K562 (cell line): ENCODE measurements around the gene DPY30. TPM values are rescaled to one million over a fixed set of nuclear protein-coding genes. Genes with fewer than 3 reads are reported as not detected.

Source experiments
- ATAC-seq: fragments of 200-7000 bp; cut with Tn5 transposase; 3 replicates; pipeline ENCODE4 v1.9.1; 2020; ENCODE audit warnings: moderate library complexity
- BruUV-seq: library from RNA; stranded (reverse); fragments of 400-500 nt; replicated peaks from 2 replicates; lab custom pipeline; 2021; lab: Mats Ljungman, UMichigan
- CTCF ChIA-PET: fragments of 300-600 bp; formaldehyde crosslinking; extraction: SDS; loops from one replicate; lab custom pipeline; 2021; ENCODE audit warnings: low intra/inter-chr PET ratio; lab: Yijun Ruan, JAX
- POLR2A ChIA-PET: fragments of 300-600, 350-650 bp; sonication (Branson Sonifier 250); formaldehyde crosslinking; extraction: SDS; loops from one replicate; lab custom pipeline; 2021; ENCODE audit warnings: antibody characterized with exemption, inconsistent platforms; lab: Yijun Ruan, JAX
- DNase-seq, 4 experiments: peaks; one replicate each; pipeline versions ENCODE4 v3.0.0 to v3.0.0-alpha.2; 2011 to 2018; ENCODE audit warnings: low spot score in 3 of 4, mixed read lengths in 3 of 4; ENCODE audit errors: extremely low read depth in 1 of 4
- FAIRE-seq: peaks from 2 replicates; lab custom pipeline; 2011; peaks lifted over from hg19 to GRCh38; lab: Jason Lieb, UNC
- H2AFZ ChIP-seq: 2 replicates; pipeline ENCODE4 v1.6.0; 2011; ENCODE audit warnings: low read depth, low read length, control low read depth, inconsistent platforms
- H3K27ac ChIP-seq: fragments of 200-600 bp; 3 replicates; pipeline ENCODE4 v1.8.0; 2011; ENCODE audit warnings: low read depth, mild to moderate bottlenecking, control low read depth, inconsistent platforms, low read length, moderate library complexity, mixed read lengths; ENCODE audit errors: extremely low read depth
- H3K27me3 ChIP-seq, 2 experiments: fragments of 300-600 bp in 1 of 2; 2 replicates in 1 of 2; 3 replicates in 1 of 2; pipeline versions ENCODE4 v1.6.0 to v1.8.0; 2011; ENCODE audit warnings: inconsistent platforms in 2 of 2, low read length in 2 of 2, mild to moderate bottlenecking in 1 of 2, mixed read lengths in 1 of 2, moderate library complexity in 1 of 2; ENCODE audit not compliant: control insufficient read depth in 2 of 2, insufficient read depth in 2 of 2
- H3K36me3 ChIP-seq: fragments of 300-600 bp; 3 replicates; pipeline ENCODE4 v1.8.0; 2011; ENCODE audit warnings: mild to moderate bottlenecking, low read length, inconsistent platforms; ENCODE audit not compliant: control insufficient read depth, insufficient read depth
- H3K4me1 ChIP-seq, 2 experiments: fragments of 200-600 bp in 1 of 2; replicated peaks in 1 of 2; 2 replicates in 1 of 2; 3 replicates in 1 of 2; pipeline versions ENCODE4 v1.5.1 to v1.8.0; 2011; ENCODE audit warnings: inconsistent platforms in 2 of 2, low read length in 2 of 2, mild to moderate bottlenecking in 1 of 2, mixed read lengths in 1 of 2, moderate library complexity in 1 of 2; ENCODE audit not compliant: control insufficient read depth in 2 of 2, insufficient read depth in 2 of 2
- H3K4me2 ChIP-seq: 2 replicates; pipeline ENCODE4 v1.6.1; 2011; ENCODE audit warnings: low read length, control low read depth, inconsistent platforms, mixed read lengths; ENCODE audit not compliant: insufficient read depth
- H3K4me3 ChIP-seq: fragments of 200-600 bp; sonication (generic), shearing (Covaris generic); 2 replicates; pipeline ENCODE4 v1.5.1; 2016; ENCODE audit warnings: control low read depth, inconsistent platforms
- H3K79me2 ChIP-seq: fragments of 200-600 bp; 3 replicates; pipeline ENCODE4 v1.8.0; 2011; ENCODE audit warnings: low read length, inconsistent platforms; ENCODE audit not compliant: control insufficient read depth, insufficient read depth
- H3K9ac ChIP-seq, 2 experiments: 2 replicates each; pipeline versions ENCODE4 v1.6.0 to v1.6.1; 2011; ENCODE audit warnings: low read depth in 2 of 2, low read length in 2 of 2, control low read depth in 1 of 2, inconsistent platforms in 1 of 2, mild to moderate bottlenecking in 1 of 2, mixed read lengths in 1 of 2; ENCODE audit not compliant: insufficient read depth in 1 of 2
- H3K9me1 ChIP-seq: one replicate; pipeline ENCODE4 v1.6.0; 2011; ENCODE audit warnings: inconsistent platforms, mild to moderate bottlenecking, low read length, moderate library complexity; ENCODE audit not compliant: control insufficient read depth, insufficient read depth
- H3K9me3 ChIP-seq: replicated peaks from 2 replicates; pipeline ENCODE4 v1.5.1; 2011; ENCODE audit warnings: low read depth, low read length, inconsistent platforms; ENCODE audit not compliant: control insufficient read depth, insufficient read depth
- H4K20me1 ChIP-seq: replicated peaks from 2 replicates; pipeline ENCODE4 v1.6.1; 2011; ENCODE audit warnings: low read length, inconsistent platforms, mixed read lengths; ENCODE audit not compliant: control insufficient read depth, insufficient read depth
- ATF4 ChIP-seq: fragments of 450-650 bp; formaldehyde crosslinking; IDR thresholded peaks from 2 replicates; pipeline ENCODE4 v1.4.0; 2022; ENCODE audit warnings: mild to moderate bottlenecking, moderate library complexity
- BCOR ChIP-seq: fragments of 450-650 bp; IDR thresholded peaks from 2 replicates; pipeline ENCODE4 v1.6.1; 2016
- IRF2 ChIP-seq: sonication (generic); formaldehyde crosslinking; IDR thresholded peaks from 2 replicates; pipeline ENCODE4 v1.8.1; 2022; ENCODE audit warnings: mild to moderate bottlenecking, missing genetic modification reagents
- KLF1 ChIP-seq: fragments of 450-650 bp; IDR thresholded peaks from 2 replicates; pipeline ENCODE4 v1.6.1; 2016; ENCODE audit warnings: missing genetic modification characterization, missing compliant biosample characterization
- MECOM ChIP-seq: fragments of 250-450 bp; sonication (Bioruptor Pico); IDR thresholded peaks from 2 replicates; pipeline ENCODE4 v1.8.0; 2022; ENCODE audit warnings: inconsistent platforms
- PHF20 ChIP-seq: fragments of 450-650 bp; IDR thresholded peaks from 2 replicates; pipeline ENCODE4 v1.6.1; 2018; ENCODE audit not compliant: partially characterized antibody
- RBBP5 ChIP-seq: fragments of 200-600 bp; sonication (generic); IDR thresholded peaks from 2 replicates; pipeline ENCODE4 v1.6.1; 2012; ENCODE audit warnings: borderline replicate concordance, mild to moderate bottlenecking, low read length, control low read depth, inconsistent platforms; ENCODE audit not compliant: insufficient read depth, poor library complexity, severe bottlenecking
- SREBF2 ChIP-seq: sonication (generic); formaldehyde crosslinking; IDR thresholded peaks from 2 replicates; pipeline ENCODE4 v1.4.0; 2020; ENCODE audit warnings: mild to moderate bottlenecking, missing genetic modification reagents
- SRSF9 ChIP-seq: fragments of 200-400 bp; formaldehyde crosslinking; IDR thresholded peaks from 2 replicates; pipeline ENCODE4 v1.6.1; 2017; ENCODE audit warnings: low read depth, low read length, borderline replicate concordance
- TBP ChIP-seq: optimal IDR thresholded peaks from 2 replicates; pipeline ENCODE3; 2011; ENCODE audit warnings: low read depth, low read length, improper control_type of control experiment
- ZFP30 ChIP-seq: fragments of 250-450 bp; sonication (Bioruptor Pico); IDR thresholded peaks from 2 replicates; pipeline ENCODE4 v1.8.0; 2022; ENCODE audit warnings: moderate library complexity, mild to moderate bottlenecking, inconsistent platforms, borderline replicate concordance
- ZNF239 ChIP-seq: fragments of 250-450 bp; sonication (Bioruptor Pico); IDR thresholded peaks from 2 replicates; pipeline ENCODE4 v1.4.0; 2020; ENCODE audit warnings: mild to moderate bottlenecking
- ZNF512 ChIP-seq: IDR thresholded peaks from 2 replicates; pipeline ENCODE4 v1.6.1; 2016; ENCODE audit warnings: missing genetic modification characterization, missing compliant biosample characterization
- ZNF561 ChIP-seq: fragments of 450-650 bp; formaldehyde crosslinking; conservative IDR thresholded peaks from 2 replicates; pipeline ENCODE4 v1.4.0; 2020; ENCODE audit warnings: mild to moderate bottlenecking, moderate library complexity
- ZNF668 ChIP-seq: fragments of 250-450 bp; sonication (Bioruptor Pico); IDR thresholded peaks from 2 replicates; pipeline ENCODE4 v1.8.0; 2022; ENCODE audit warnings: mild to moderate bottlenecking, inconsistent platforms
- ZZZ3 ChIP-seq: fragments of 450-650 bp; IDR thresholded peaks from 2 replicates; pipeline ENCODE4 v1.6.1; 2016; ENCODE audit warnings: antibody characterized with exemption, mild to moderate bottlenecking, moderate library complexity
- WGBS: fragments of 100-300 bp; shearing (Covaris generic); methylation state at CpG from one replicate; pipeline ENCODE4 v1.1.6; 2016; ENCODE audit warnings: low coverage, mixed read lengths; ENCODE audit not compliant: insufficient coverage; ENCODE audit errors: missing lambda C conversion rate; 5-methylcytosine and 5-hydroxymethylcytosine counted together
- in situ Hi-C: fragments of 300-500 bp; cut with MboI; formaldehyde crosslinking; loops from 4 replicates; pipeline ENCODE4 v1.15.0; 2018; ENCODE audit warnings: inconsistent platforms, mixed read lengths
- intact Hi-C: fragments of 100-400 bp; cut with micrococcal nuclease; formaldehyde crosslinking; loops from 2 replicates; pipeline ENCODE4 v1.14.2; 2022
- polyA plus RNA-seq, 8 experiments: library from polyadenylated mRNA; depleted of rRNA in 4 of 8; stranded (reverse) in 5 of 8; unstranded in 3 of 8; fragments of >200 nt; fragmentation: Nextera tagmentation in 2 of 8; fragmentation: Illumina TruSeq in 1 of 8; extraction: Ambion mirVana in 2 of 8; extraction: Trizol in 1 of 8; gene quantifications; 2 replicates each; pipeline versions ENCODE4 v1.2.1 to v1.2.3, GENCODE V29; 2011 to 2014; ENCODE audit warnings: inconsistent platforms in 1 of 8, missing spikeins in 1 of 8
- total RNA-seq, 7 experiments: library from RNA; depleted of rRNA in 6 of 7; stranded (reverse); fragments of >200 nt in 6 of 7; fragmentation: Illumina TruSeq in 2 of 7; extraction: Trizol in 2 of 7; gene quantifications; 2 replicates each; pipeline versions ENCODE4 v1.2.1 to v1.2.3, GENCODE V29; 2011 to 2021; ENCODE audit warnings: low replicate concordance in 1 of 7
- TF ChIP-seq, protein P1 (sequence below): fragments of 250-450 bp; sonication (Bioruptor Pico); IDR thresholded peaks from 2 replicates; pipeline ENCODE4 v1.4.0; 2020; ENCODE audit warnings: borderline replicate concordance
- TF ChIP-seq, protein P2 (sequence below): sonication (generic); formaldehyde crosslinking; IDR thresholded peaks from 2 replicates; pipeline ENCODE4 v1.8.1; 2022; ENCODE audit warnings: missing genetic modification reagents

DPY30 gene
- total and polyA plus RNA-seq, 9 of the 15 experiments (the other 6 are each of a cell fraction or from before 2014, with no cell fraction given), result 64.6 to 402 (median 116) TPM

DNA sequence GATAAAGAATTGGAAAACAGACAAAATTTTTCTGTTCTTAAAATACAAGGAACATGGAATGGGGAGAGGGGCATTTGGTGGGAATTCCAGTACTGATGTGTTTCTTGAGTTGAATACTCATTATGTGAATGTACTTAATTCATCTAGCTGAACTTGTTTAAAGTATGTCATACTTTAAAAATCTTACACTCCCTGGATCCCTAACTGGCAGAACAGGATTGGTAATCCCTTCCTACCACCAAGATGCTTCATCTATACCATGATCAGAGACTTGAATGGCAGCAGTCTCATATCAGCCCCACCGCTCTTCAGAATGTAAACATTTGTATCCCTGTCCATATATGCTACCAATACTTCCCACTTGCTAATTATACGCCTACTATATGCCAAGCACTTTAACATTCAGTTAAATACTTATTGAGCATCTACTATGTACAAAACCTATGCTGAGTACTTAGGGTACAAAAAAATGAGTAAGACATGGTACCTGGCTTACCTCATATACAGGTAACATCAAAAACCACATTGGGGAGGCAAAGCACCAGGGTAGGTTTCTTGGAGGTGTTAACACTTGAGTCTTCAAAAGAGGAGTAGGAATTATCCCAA is 34.1 kb downstream of the DPY30 start (continued):
- TF ChIP-seq RBBP5 (no peak), TBP (no peak), ATF4 (CRISPR knock-in tag) (no peak), KLF1 (no peak), BCOR (no peak), ZFP30 (CRISPR knock-in tag) (no peak), ZZZ3 (no peak), IRF2 (no peak), SRSF9 (no peak), ZNF239 (CRISPR knock-in tag) (no peak)
- TF ChIP-seq, all 486 proteins: peak for 0

DNA sequence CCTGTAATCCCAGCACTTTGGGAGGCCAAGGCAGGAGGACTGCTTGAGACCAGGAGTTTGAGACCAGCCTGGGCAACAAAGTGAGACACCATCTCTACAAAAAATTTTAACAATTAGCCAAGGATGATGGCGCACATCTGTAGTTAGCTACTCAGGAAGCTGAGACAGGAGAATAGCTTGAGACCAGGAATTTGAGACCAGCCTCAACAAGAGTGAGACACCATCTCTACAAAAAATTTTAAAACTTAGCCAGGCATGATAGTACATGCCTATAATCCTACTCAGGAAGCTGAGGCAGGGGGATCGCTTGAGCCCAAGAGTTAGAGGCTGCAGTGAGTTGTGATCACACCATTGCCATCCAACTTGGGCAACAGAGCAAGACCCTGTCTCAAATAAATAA is 35.8 kb downstream of the DPY30 start:
- no peak overlapping the region for H3K4me2 ChIP-seq
- H3K36me3 ChIP-seq, result peaks cover 11% of the 10 kb centered on the region; the same call in 2 of the 3 replicates
- H3K4me1 ChIP-seq, result peaks cover 12 to 19% of the 10 kb centered on the region in 2 experiments; a peak in 4 of 5 replicates
- no peak for DNase-seq
- no TSS peak for BruUV-seq
- no peaks in the 10 kb centered on the region for H3K9me3 ChIP-seq
- peaks cover 95% of the 10 kb centered on the region for H3K79me2 ChIP-seq
- no peaks in the 10 kb centered on the region for H3K27me3 ChIP-seq
- no peak overlapping the region for H3K9ac ChIP-seq
- FAIRE-seq, result no peak
- CTCF ChIA-PET, result no interaction called here
- H3K27ac ChIP-seq, result no peak overlapping the region
- no peaks in the 10 kb centered on the region for H3K9me1 ChIP-seq
- in situ Hi-C loops (no loop called here), intact Hi-C loops (loop anchor here (10.0 kb wide), 1 partner anchor 119 kb away; no protein-coding TSS in a partner anchor)
- WGBS, result 64% methylated on average over 2 of the region's 2 CpGs
- H2AFZ ChIP-seq, result no peak overlapping the region
- H4K20me1 ChIP-seq, result peaks cover 16% of the 10 kb centered on the region
- no peak overlapping the region for H3K4me3 ChIP-seq
- ATAC-seq, result no peak
- POLR2A ChIA-PET, result interaction anchor here (1.0 kb wide), 1 partner anchor 15 kb away, joined by 4 read pairs; no protein-coding TSS in a partner anchor
- TF ChIP-seq, protein P1, sequence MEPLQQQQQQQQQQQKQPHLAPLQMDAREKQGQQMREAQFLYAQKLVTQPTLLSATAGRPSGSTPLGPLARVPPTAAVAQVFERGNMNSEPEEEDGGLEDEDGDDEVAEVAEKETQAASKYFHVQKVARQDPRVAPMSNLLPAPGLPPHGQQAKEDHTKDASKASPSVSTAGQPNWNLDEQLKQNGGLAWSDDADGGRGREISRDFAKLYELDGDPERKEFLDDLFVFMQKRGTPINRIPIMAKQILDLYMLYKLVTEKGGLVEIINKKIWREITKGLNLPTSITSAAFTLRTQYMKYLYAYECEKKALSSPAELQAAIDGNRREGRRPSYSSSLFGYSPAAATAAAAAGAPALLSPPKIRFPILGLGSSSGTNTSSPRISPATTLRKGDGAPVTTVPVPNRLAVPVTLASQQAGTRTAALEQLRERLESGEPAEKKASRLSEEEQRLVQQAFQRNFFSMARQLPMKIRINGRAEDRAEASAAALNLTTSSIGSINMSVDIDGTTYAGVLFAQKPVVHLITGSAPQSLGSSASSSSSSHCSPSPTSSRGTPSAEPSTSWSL (CRISPR knock-in tag), result no peak
- TF ChIP-seq PHF20 (no peak), SREBF2 (CRISPR knock-in tag) (no peak), MECOM (CRISPR knock-in tag) (no peak), ZNF668 (CRISPR knock-in tag) (no peak), ZNF561 (CRISPR knock-in tag) (no peak), ZNF512 (tag) (no peak)
- TF ChIP-seq, protein P2, sequence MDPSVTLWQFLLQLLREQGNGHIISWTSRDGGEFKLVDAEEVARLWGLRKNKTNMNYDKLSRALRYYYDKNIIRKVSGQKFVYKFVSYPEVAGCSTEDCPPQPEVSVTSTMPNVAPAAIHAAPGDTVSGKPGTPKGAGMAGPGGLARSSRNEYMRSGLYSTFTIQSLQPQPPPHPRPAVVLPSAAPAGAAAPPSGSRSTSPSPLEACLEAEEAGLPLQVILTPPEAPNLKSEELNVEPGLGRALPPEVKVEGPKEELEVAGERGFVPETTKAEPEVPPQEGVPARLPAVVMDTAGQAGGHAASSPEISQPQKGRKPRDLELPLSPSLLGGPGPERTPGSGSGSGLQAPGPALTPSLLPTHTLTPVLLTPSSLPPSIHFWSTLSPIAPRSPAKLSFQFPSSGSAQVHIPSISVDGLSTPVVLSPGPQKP (CRISPR knock-in tag), result no peak
